Measurements from ENCODE around the gene PLEKHA6. TPM values are rescaled to one million over a fixed set of nuclear protein-coding genes. Genes with fewer than 3 reads are reported as not detected.
"Not testable (repeated sequence)": the region's sequence is repeated elsewhere in the genome, so short reads cannot be mapped to it uniquely, and the experiment has no call there.

PLEKHA6 gene
- total RNA-seq, 1 donor from 2014 or later: 18.9 TPM

DNA sequence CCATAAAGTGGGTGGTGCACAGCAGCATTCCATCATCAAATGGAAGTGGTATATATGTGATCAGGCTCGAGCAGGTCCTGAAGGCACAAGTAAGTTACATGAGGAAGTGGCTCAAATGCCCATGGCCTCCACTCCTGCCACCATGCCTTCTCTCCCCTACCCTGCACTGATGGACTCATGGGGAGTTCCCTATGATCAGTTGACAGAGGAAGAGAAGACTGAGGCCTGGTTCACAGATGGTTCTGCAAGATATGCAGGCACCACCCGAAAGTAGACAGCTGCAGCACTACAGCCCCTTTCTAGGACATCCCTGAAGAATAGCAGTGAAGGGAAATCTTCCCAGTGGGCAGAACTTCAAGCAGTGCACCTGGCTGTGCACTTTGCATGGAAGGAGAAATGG lies 121.2 kb downstream of the PLEKHA6 start:
- ATAC-seq; intact Hi-C loops (cut with DNase I): not testable (repeated sequence)

DNA sequence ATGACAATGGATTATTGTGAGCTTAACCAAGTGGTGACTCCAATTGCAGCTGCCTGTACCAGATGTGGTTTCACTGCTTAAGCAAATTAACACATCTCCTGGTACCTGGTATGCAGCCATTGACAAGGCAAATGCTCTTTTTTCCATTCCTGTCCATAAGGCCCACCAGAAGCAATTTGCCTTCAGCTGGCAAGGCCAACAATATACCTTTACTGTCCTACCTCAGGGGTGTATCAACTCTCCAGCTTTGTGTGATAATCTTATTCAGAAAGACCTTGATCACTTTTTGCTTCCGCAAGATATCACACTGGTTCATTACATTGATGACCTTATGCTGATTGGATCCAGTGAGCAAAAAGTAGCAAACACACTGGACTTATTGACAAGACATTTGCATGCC lies 122.2 kb downstream of the PLEKHA6 start:
- ATAC-seq; intact Hi-C loops (cut with DNase I); DNase-seq (ENCODE audit: low spot score): not testable (repeated sequence)

More for the DNA sequence above, 121.2 kb downstream of the PLEKHA6 start:
- not testable (repeated sequence) for DNase-seq (ENCODE audit: low spot score)

DNA sequence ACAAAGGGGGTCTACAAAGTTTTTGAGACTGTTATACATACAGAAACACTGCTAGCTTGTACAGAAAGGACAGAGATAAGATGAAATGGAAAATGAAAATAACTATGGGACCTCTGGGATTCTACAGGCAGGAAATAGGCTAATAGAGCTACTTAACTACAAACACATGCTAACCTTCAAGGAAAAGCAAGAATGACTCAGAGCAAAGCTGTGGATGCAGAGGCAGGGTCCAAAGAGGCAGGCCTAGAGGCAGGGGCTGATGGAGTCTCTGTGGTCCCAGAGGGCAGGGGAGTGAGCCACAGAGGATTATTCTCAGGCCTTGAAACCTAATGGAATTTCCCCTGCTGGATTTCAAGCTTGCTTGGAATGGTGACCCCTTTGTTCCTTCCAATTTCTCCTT lies 127.2 kb downstream of the PLEKHA6 start:
- ATAC-seq (peak; percentile 61), DNase-seq (ENCODE audit: low spot score) (no peak)
- intact Hi-C loops (cut with DNase I): no loop called here

DNA sequence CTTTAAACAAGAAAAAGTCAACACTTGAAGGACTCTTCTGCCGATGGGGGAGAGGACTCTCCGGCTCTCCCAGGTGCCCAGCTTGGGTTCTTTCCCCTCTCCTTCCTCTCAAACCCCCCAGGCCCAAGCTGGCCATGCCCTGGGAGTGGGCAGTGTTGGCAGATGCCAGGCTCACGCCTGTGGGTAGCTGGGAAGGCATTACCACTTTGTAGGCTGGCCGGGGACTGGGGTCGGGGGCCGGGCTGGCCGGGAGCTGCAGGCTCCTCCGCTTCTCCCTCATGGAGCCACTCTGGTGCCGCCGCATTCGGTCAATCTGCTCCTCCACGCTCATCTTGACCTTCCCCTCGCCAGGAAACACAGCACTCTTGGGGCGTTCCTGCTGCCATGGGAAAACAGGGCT lies 129.5 kb downstream of the PLEKHA6 start:
- no peak for ATAC-seq
- intact Hi-C loops (cut with DNase I): no loop called here

DNA sequence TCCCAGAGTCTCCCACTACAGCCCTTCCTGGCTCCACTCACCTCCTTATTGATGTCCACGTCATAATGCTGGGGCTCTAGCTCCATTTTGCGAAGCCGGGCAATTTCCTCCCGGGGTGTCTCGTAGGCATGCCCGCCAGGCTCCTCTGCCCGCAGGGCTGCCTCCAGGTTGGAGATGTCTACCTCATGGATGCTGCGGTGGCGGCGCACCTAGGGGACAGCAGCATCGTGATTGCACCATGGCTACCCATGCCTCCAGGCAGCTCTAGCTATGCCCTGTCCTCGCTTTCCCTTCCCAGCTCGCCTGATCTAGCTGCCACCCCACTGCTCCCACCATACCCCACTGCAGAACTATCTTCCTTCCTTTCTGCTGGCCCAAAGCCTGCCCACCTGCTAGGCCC lies 130.8 kb downstream of the PLEKHA6 start:
- no peak for DNase-seq (ENCODE audit: low spot score)
- no peak for ATAC-seq
- intact Hi-C loops (cut with DNase I): no loop called here

More for the DNA sequence above, 129.5 kb downstream of the PLEKHA6 start:
- DNase-seq (ENCODE audit: low spot score): no peak

DNA sequence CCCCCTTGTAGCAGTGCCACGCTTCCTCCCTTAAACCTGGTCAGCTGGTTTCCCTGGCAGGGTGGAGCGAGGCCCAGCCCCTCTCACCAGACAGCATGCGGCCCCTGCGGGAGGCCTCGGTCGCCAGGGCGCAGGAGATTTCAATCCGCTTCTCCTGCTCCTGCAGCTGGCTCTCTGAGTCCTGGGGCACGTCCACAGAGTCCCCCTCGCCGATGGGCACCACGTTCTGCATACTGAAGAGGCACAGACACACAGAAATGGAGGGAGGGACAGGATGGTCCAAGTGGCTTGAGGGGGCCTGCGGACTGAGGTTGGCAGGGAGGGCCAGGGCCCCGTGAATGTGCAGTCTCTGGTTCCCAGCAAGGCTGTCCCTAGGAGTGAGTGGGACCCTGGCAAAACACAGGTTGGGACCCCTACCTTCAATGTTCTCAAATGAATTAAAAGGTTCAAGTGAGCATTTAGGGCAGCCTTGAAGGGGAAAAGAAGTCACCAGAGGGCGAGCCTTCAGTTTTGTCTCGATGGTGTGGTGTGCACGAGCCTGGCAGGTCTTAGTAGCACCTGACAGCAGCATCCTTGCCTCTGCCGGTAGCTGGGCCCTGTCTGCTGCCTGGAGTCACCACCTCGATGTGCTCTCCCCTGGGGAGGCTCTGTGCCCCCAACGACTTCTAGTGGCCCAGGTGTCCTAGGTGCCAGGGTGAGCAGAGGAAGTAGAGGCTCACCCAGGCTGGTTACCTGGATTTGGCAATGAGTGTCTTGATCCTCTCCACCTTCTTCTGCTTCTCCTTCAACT lies 131.5 kb downstream of the PLEKHA6 start:
- ATAC-seq: no peak
- no peak for DNase-seq (ENCODE audit: low spot score)
- intact Hi-C loops (cut with DNase I): no loop called here

DNA sequence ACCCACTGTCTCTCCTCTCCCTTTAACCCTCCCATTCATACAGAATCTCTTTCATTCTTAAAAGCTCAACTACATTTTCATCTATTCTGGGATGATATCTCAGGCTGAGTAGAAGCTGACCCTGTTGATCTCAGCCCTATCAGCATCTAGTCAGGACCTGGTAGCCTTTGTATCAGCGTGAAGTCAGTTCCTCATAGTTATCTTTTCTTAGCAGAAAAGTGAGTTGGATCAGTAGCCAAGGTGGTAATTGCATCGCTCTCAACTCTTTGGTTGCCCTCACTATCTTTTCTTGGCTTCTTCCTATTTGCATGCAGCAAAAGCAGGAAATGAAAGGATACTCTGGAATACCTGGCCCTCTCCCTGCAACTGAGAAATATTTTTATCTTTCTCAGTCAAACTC lies 132.4 kb downstream of the PLEKHA6 start:
- ATAC-seq: no peak
- no peak for DNase-seq (ENCODE audit: low spot score)
- intact Hi-C loops (cut with DNase I): no loop called here

DNA sequence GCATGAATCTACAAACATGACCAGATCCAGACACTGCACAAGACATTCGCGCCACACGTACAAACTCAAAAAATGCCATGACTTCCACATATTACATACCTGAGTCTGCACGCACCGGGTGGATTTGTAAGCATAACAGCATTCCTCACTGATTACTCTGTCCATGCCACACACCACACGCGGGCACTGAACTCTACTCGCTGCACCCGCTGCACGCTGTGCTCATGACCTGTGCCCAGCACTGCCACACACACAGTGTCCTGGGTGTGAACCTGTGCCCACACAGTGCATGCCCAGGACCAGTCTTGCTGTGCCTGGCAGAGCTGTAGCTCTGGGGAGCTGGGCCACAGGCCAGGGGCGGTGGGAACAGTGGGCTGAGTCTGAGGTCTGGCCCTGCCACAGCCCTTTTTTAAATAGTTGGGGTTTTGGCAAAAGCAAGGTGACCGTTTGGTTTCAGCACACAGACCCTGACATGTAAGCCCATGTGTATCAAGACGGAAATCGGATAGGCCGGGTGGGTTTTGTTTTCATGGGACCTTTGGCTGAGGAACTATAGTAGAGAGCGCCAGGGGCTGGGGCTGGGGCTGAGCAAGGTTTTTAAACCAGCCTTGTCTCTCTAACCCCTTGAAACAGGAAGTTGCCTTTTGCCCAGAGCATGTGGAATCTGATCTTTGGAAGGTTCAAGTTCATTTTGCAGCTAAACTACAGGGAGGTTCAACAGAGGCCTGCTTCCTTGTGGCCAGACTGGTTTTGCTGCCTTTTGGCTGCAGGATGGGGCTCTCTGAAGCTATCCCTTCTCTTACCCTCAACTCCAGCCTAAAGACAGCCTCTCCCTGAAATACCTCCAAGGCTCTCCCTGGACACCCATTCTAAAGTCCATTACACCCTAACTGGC lies 133.6 kb downstream of the PLEKHA6 start:
- intact Hi-C loops (cut with DNase I): no loop called here
- ATAC-seq: peak; percentile 45
- no peak for DNase-seq (ENCODE audit: low spot score)

DNA sequence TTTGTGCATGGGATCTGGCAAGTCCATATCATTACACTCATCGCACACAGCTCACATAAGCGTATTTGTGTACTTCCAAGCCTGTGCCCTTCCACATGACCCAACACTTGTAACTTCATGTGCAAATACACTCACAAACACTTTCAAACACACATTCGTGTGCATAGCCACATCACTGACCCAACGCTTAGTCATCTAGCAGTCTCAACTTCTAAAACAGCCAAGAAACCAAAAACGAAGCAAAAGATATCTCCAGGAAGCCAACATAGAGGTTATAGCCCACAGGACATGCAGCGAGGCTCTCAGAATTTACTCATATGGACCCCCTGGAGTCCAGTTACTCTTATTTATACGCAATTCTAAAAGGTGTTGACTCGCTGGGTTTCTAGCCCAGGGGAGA lies 135.1 kb downstream of the PLEKHA6 start:
- DNase-seq (ENCODE audit: low spot score): no peak
- intact Hi-C loops (cut with DNase I): no loop called here
- ATAC-seq: no peak

DNA sequence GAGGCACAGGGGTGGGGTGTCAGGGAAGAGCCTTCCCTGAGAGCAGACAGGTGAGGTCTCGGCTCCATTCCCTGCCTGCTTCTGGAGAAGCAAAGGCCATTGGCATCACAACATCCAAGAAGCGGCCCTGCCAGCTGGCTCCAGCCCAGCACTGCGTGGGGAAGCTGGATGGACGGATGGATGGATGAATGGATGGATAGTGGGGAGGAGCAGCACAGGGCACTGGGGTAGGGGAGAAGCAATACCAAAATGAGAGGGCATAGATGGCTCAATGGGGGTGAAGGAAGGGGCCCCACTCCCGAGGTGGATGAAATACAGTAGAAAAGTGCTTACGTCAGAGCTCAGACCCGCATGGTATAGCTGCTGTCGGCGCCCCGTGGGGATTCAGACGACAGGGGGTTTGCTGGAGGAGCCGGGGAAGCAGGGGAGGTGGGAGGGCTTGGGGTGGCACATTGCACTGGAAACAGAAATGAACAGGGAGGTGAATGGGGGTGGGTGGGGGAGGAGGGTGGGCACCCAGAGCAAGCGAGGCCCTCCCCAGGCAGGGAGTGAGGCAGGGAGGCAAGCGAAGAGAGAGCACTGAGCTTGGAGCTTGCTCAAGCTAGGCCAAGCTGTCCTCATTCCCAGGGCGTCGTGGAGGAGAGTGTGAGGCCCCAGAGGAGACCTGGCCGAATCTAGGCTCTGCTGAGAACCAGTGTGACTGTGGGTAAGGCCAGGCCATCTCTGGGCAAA lies 136.4 kb downstream of the PLEKHA6 start:
- no peak for DNase-seq (ENCODE audit: low spot score)
- ATAC-seq: no peak
- intact Hi-C loops (cut with DNase I): no loop called here

DNA sequence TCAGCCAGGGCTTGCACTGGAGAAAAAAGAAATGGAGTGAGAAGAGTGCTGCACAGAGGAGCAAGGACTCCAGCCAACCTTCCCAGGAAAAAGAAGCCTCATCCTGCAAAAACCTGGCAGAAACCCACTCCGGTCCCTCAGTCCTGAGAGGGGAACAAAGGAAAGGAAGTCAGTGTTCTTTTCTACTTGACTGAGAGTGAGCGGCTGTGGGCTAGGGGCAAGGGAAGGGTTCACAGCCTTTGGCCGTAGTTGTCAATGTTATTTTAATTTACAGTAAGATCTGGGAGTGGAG lies 137.0 kb downstream of the PLEKHA6 start:
- ATAC-seq (no peak), DNase-seq (ENCODE audit: low spot score) (no peak)
- intact Hi-C loops (cut with DNase I): no loop called here

DNA sequence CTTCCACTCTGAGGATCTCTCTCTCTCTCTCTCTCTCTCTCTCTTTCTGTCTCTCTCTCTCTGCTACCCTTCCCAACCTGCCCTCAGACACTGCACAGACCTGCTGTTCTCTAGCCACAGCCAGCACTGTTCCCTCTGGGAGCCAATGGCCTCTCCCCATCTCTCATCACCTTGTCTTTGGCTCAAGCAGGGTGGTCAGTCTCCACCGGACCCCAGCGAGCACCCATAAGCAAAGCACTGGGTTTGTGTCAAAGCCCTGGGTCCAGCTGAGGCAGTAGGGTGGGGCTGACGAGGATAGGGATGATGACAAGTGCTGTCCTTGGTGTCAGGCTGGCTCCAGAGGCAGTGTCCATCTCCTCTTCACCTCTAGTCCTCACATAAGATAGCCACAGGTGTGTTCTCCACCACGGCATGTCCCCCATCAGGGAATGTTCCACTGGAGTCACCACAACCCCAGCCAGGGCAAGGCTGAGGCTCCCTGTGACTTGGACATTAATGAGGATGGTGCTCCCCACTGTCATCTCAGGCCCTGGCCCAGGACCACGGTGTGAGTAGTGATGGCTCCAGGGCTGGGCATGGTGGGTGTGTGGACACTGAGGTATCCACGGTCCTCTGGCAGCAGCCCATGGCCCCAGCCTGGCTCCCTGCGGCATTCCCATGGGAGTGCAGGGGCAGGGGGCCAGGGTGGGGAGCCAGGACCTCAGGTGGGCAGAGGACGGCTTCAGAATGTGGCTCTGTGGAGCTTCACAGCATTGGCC lies 137.5 kb downstream of the PLEKHA6 start:
- no peak for ATAC-seq
- intact Hi-C loops (cut with DNase I): no loop called here
- DNase-seq (ENCODE audit: low spot score): no peak

DNA sequence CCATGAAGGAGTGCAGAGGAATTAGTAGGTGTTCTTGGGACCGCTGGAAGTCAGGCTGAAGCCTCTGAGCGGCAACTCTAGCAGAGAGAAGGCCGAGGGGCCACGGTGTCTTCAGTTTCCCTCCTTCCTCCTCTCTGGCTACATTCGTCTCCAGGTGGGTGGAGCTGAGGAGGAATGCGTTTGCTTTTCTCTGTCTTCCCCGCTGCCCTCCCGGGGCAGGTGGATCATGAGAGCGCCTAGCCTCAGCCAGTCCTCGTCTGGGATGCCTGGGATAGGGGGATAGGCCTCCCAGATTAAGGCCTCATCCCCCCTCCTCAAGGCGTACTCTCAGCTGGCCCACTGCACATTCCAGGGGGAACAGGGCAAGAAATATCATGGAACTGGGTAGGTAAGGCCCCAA lies 138.5 kb downstream of the PLEKHA6 start:
- intact Hi-C loops (cut with DNase I): no loop called here
- no peak for DNase-seq (ENCODE audit: low spot score)
- no peak for ATAC-seq

DNA sequence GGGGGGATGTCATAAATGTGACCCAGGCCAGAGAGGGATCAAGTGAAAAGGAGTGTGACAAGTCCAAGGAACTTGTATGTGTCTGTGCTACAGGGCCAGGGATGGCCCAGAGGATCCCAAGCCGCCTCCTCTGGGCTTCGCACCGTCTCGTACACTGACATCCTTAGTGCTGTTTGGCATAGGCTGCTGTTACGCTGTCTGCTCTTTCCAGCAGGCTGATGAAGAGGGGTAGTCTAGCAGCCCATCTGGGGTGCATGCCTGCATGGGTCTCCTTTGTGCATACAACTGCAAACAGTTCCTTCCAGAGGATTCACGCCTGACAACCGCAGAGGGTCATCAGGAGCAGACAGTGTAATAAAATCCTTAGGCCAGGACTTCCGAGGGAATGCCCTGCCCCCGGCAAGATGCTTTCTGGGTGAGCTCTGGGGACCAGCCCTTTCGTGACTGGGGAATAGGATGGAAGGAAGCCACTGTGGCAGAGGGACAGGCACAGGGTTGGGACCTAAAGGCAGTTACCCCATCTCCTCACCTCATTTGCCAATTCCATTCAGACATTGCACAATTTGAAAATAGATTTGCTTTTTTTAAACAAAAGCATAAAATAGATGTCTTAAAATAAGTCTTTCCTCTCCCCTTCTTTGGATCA lies 139.6 kb downstream of the PLEKHA6 start:
- DNase-seq (ENCODE audit: low spot score) (no peak), ATAC-seq (peak; percentile 72)
- intact Hi-C loops (cut with DNase I): loop anchor here (5.0 kb wide), 1 partner anchor 142 kb away; no protein-coding TSS in a partner anchor

DNA sequence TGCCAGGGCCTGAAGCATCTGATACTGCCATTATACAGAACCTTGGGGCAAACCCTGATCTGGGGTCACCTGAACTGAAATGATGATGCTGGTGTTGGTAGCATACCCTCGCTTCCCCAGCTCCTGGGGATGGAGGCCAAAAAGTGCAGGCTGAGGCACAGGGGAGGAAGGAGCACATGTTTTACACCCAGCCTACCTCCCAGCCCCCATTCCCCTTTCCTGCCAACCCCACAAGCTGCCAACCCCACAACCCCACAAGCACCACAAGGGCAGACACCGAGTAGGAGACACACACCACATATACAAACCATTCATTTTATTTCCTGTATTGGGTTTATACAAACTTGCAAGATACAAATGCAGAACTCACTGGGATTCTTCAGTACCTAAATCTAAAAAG lies 141.2 kb downstream of the PLEKHA6 start:
- no peak for DNase-seq (ENCODE audit: low spot score)
- ATAC-seq: no peak
- intact Hi-C loops (cut with DNase I): loop anchor here (5.0 kb wide), 1 partner anchor 144 kb away; no protein-coding TSS in a partner anchor

DNA sequence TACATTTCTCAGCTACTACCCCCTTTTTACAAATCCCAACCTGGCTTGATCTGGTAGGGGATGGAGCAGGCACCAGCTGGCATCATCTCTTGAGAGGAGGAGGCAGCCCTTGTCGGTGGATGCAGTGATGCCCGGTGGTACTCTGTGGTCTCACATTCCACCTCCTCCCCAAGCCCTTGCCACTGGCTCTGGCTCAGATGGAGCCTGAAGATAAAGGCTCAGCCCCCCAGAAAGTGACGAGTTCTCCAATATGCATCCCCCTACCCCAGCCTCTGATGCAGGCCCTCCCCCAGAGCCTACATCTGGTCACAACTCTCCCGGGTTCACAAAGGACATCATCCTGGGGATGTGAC lies 142.1 kb downstream of the PLEKHA6 start:
- DNase-seq (ENCODE audit: low spot score) (no peak), ATAC-seq (no peak)
- intact Hi-C loops (cut with DNase I): loop anchor here (5.0 kb wide), 1 partner anchor 145 kb away; no protein-coding TSS in a partner anchor

DNA sequence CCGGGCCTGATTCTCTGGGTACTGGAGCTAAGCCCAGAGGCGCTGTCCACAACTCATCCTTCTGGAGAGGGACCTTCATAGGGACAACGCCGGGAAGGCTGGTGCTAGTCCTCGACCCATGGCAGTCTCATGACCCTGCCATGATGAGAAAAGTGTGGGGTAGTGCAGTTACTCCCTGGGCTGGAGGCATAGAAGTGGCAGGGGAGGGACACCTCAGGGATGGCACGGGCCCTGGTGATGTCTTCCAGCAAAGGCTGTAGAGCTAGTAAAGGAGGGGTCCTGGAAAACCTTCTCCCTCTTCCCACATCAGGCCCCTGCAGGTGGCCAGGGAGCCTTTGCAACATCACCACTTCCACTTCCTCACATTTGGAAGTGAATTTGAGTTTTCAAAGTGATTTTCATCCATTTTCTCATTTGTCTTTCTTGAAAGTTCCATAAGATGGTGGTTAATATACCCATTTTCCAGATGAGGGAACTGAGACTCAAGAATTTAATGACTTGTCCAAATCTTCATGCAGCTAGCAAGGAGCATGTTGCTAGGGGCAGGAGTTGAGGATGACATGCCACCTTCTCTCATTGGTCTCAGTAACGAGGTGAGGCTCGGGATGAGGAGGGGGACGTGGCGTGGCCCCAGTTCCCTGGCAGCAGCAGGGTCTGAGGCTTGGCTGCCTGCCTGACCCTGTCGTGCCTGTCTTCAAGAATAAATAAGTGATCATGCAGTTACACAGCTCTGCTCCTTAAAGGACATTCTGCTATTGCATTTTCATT lies 142.7 kb downstream of the PLEKHA6 start:
- DNase-seq (ENCODE audit: low spot score) (no peak), ATAC-seq (no peak)
- intact Hi-C loops (cut with DNase I): loop anchor here (5.0 kb wide), 1 partner anchor 145 kb away; no protein-coding TSS in a partner anchor

DNA sequence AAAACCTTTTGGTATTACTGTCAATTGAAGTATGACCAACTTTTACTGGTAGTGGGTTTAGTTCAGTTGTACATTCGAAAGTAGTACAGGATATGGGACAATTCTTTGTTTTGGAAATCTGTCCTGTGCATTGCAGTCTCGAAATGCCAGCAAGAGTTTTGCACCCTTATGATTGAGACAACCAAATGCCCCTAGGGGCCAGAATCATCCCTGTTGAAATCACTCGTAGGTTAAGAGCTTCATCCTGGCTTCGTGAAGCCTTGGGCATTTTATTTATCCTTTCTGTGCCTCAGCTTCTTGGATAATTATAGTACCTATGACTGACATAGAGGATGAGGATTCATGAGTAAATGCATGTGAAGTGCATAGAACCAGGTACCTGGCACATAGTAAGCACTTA lies 143.5 kb downstream of the PLEKHA6 start:
- DNase-seq (ENCODE audit: low spot score): no peak
- ATAC-seq: no peak
- intact Hi-C loops (cut with DNase I): loop anchor here (5.0 kb wide), 1 partner anchor 146 kb away; no protein-coding TSS in a partner anchor
